Heart right ventricle (tissue), 16 donors: ENCODE measurements around the gene PRCP. TPM values are rescaled to one million over a fixed set of nuclear protein-coding genes. Genes with fewer than 3 reads are reported as not detected.

Experiments used
- ATAC-seq, 8 donors: fragments of 200-7000 bp; cut with Tn5 transposase; one replicate each; pipeline ENCODE4 v1.9.1; 2020; ENCODE audit warnings: mild to moderate bottlenecking in 8 of 8, moderate library complexity in 8 of 8, moderate number of reproducible peaks in 1 of 8
- DNase-seq, 2 donors: peaks; one replicate each; pipeline ENCODE4 v3.0.0-alpha.2; 2020
- H3K27ac ChIP-seq, 10 donors: fragments of 200-600 bp; sonication (generic) in 2 of 10; one replicate each; pipeline versions ENCODE4 v1.5.0 to v1.8.0; 2020 to 2022; ENCODE audit warnings: mild to moderate bottlenecking in 3 of 10
- H3K27me3 ChIP-seq, 7 donors: fragments of 200-600 bp; one replicate each; pipeline ENCODE4 v1.8.0; 2021 to 2022; ENCODE audit warnings: mild to moderate bottlenecking in 2 of 7
- H3K36me3 ChIP-seq, 9 donors: fragments of 200-600 bp; sonication (generic) in 1 of 9; one replicate each; pipeline versions ENCODE4 v1.5.0 to v1.8.0; 2020 to 2022; ENCODE audit warnings: mild to moderate bottlenecking in 2 of 9
- H3K4me1 ChIP-seq, 9 donors: fragments of 200-600 bp; sonication (generic) in 1 of 9; one replicate each; pipeline versions ENCODE4 v1.5.0 to v1.8.0; 2020 to 2022; ENCODE audit warnings: mild to moderate bottlenecking in 4 of 9
- H3K4me3 ChIP-seq, 10 donors: fragments of 200-600 bp; sonication (generic) in 2 of 10; one replicate each; pipeline versions ENCODE4 v1.5.0 to v1.8.0; 2020 to 2022; ENCODE audit warnings: mild to moderate bottlenecking in 7 of 10, moderate library complexity in 2 of 10
- H3K9me3 ChIP-seq, 11 donors: fragments of 200-600 bp in 10 of 11; sonication (generic) in 2 of 11; one replicate each; pipeline versions ENCODE4 v1.5.0 to v1.8.0; 2013 to 2022; ENCODE audit warnings: mild to moderate bottlenecking in 2 of 11, control low read depth in 1 of 11, moderate library complexity in 1 of 11
- CTCF ChIP-seq, 9 donors: fragments of 200-600 bp; sonication (generic) in 2 of 9; IDR thresholded peaks; one replicate each; pipeline versions ENCODE4 v1.5.0 to v1.8.0; 2021 to 2022; ENCODE audit warnings: antibody characterized with exemption in 9 of 9, mild to moderate bottlenecking in 5 of 9, moderate library complexity in 1 of 9
- WGBS, 2 donors: extraction: QIAGEN DNeasy Blood & Tissue Kit; methylation state at CpG; one replicate each; pipeline ENCODE4 v1.1.7; 2013; ENCODE audit warnings: inconsistent platforms in 1 of 2; 5-methylcytosine and 5-hydroxymethylcytosine counted together
- intact Hi-C, 10 donors: fragments of 100-400 bp; cut with DNase I; formaldehyde crosslinking; loops; one replicate each; pipeline versions ENCODE4 v1.11.1 to v1.14.2; 2022
- polyA plus RNA-seq, 2 donors: library from polyadenylated mRNA; stranded (reverse); fragments of 200-250 nt; gene quantifications; one replicate each; pipeline ENCODE4 v1.2.3, GENCODE V29; 2013
- total RNA-seq, 10 donors: library from RNA; stranded (reverse); fragmentation: NEBNext Ultra II Directional in 3 of 10; extraction: Animal tissue kit (Norgen Biotek cat#: 25700) in 3 of 10; gene quantifications; one replicate each; pipeline versions ENCODE4 v1.2.1 to v1.2.4, GENCODE V29; 2021 to 2023
- donor health status: Arrhythmogenic right ventricular cardiomyopathy.
- donor health status: ischemic (EF 13 %, LVEDD 7.1; RV severe dilation, severe dysfunction).
- donor health status: healthy with polysubstance abuse.
- donor health status: DM: no; HTN: yes; CAD: no.
- donor health status: DM: no; HTN: no; CAD: no.
- donor health status: ischemic (EF 25% LVEDD 6.9; RV normal size, moderate dysfunction).
- donor health status: ischemic (EF 25% LVEDD 5.7; RV mildly dilated, moderate dysfunction).
- donor health status: healthy.
- donor health status: DM: yes; HTN: yes; CAD: no.
- donor health status: Ischemic cardiomyopathy.
- donor health status: ischemic (EF 35%, LVEDD 5.7; RV mildly dilated, moderate dysfunction).
- donor health status: nonischemic (EF 11% LVEDD 7.7; RV severe dilation, severe dysfunction).
- donor health status: DM: yes; HTN: yes; CAD: no.
- donor health status: PGD.
- donor health status: ischemic (EF 29% LVEDD 5.4; RV normal size, mild dysfunction).
- donor health status: nonischemic (EF 23%, LVEDD 6.1; RV moderate dilation, normal function).

Gene PRCP
- total and polyA plus RNA-seq, 12 donors = 18.0 to 89.8 (median 40.8) TPM

DNA sequence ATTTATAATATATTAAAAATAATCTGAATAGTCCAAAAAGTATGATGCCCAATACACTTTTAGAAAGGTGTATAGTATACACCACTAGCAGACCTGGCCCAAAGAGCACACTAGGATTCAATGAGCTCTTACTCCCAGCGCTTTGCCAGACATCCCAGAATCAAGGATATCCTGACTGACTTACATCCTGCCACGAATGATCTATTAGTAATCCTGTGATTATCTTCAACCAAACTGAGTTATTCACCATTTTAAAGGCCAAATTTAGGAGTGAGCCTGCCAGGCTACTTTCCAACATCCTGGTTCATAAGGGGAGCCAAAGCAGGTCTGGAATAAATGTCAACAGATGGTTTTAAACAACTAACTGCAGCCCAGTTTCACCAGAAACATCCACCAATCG is 105.7 kb downstream of the PRCP start:
- ATAC-seq = no peak
- Histone ChIP-seq H3K36me3 (no peaks in the 10 kb centered on the region), H3K4me3 (no peak overlapping the region), H3K27me3 (no peaks in the 10 kb centered on the region), H3K27ac (no peak overlapping the region), H3K9me3 (no peaks in the 10 kb centered on the region), H3K4me1 (peaks cover 0 to 19% (median 9%) of the 10 kb centered on the region in 9 donors)
- TF ChIP-seq CTCF (IDR thresholded peaks at IDR 0.05) = no peak
- no peak for DNase-seq
- intact Hi-C loops = no loop called here
- 58 to 67% methylated on average over 3 of the region's 3 CpGs for WGBS, 2 donors

GRCh38 chr11:82792822-82793569 is 107.2 kb downstream of the PRCP start:
- no peak for ATAC-seq
- WGBS, 2 donors = 84 to 91% methylated on average over 6 of the region's 6 CpGs
- Histone ChIP-seq H3K9me3 (no peaks in the 10 kb centered on the region), H3K4me1 (peaks cover 0 to 19% (median 9%) of the 10 kb centered on the region in 9 donors), H3K27me3 (no peaks in the 10 kb centered on the region), H3K27ac (no peak overlapping the region), H3K4me3 (no peak overlapping the region), H3K36me3 (no peaks in the 10 kb centered on the region)
- intact Hi-C loops = no loop called here
- no peak for TF ChIP-seq CTCF (IDR thresholded peaks at IDR 0.05)
- no peak for DNase-seq

- Histone ChIP-seq H3K4me1 (peaks cover 0 to 19% (median 9%) of the 10 kb centered on the region in 9 donors), H3K4me3 (no peak overlapping the region), H3K27ac (no peak overlapping the region), H3K36me3 (no peaks in the 10 kb centered on the region), H3K9me3 (no peaks in the 10 kb centered on the region), H3K27me3 (no peaks in the 10 kb centered on the region)
- 95% methylated on average over 5 of the region's 5 CpGs for WGBS, 2 donors
- DNase-seq = no peak
- intact Hi-C loops = no loop called here
- no peak for TF ChIP-seq CTCF (IDR thresholded peaks at IDR 0.05)
- no peak for ATAC-seq
Measured at GRCh38 chr11:82792319-82792718, 107.9 kb downstream of the PRCP start.

GRCh38 chr11:82791779-82792178 is 108.5 kb downstream of the PRCP start:
- Histone ChIP-seq H3K9me3 (no peaks in the 10 kb centered on the region), H3K4me1 (peaks cover 0 to 19% (median 9%) of the 10 kb centered on the region in 9 donors), H3K27ac (no peak overlapping the region), H3K27me3 (no peaks in the 10 kb centered on the region), H3K4me3 (no peak overlapping the region), H3K36me3 (no peaks in the 10 kb centered on the region)
- no peak for TF ChIP-seq CTCF (IDR thresholded peaks at IDR 0.05)
- intact Hi-C loops = no loop called here
- no peak for DNase-seq
- no peak for ATAC-seq
- 49 to 61% methylated on average over 4 of the region's 4 CpGs for WGBS, 2 donors
